Natural killer cell (primary cell): ENCODE data around the gene DYNC2H1. TPM values are rescaled to one million over a fixed set of nuclear protein-coding genes. Genes with fewer than 3 reads are reported as not detected.

Source experiments
- ATAC-seq, 3 donors: fragments of 150-1000 bp in 2 of 3; fragments of 200-7000 bp in 1 of 3; cut with Tn5 transposase; 1 replicate in 1 of 3; 2 replicates in 2 of 3; pipeline ENCODE4 v1.10.0; 2021; ENCODE audit warnings: mild to moderate bottlenecking in 2 of 3, moderate library complexity in 2 of 3
- DNase-seq, 2 donors: peaks; one replicate each; pipeline versions ENCODE4 v3.0.0 to v3.0.0-alpha.2; 2013 to 2021; ENCODE audit warnings: mixed read lengths in 1 of 2
- H3K27ac ChIP-seq: one replicate; pipeline ENCODE4 v1.5.1; 2013; ENCODE audit warnings: mild to moderate bottlenecking, low read length
- H3K27me3 ChIP-seq: one replicate; pipeline ENCODE4 v1.6.1; 2013; ENCODE audit warnings: low read length; ENCODE audit not compliant: control insufficient read depth, insufficient read depth
- H3K36me3 ChIP-seq: one replicate; pipeline ENCODE4 v1.6.1; 2013; ENCODE audit warnings: low read length; ENCODE audit not compliant: control insufficient read depth, insufficient read depth
- H3K4me1 ChIP-seq: one replicate; pipeline ENCODE4 v1.6.1; 2013; ENCODE audit warnings: low read length; ENCODE audit not compliant: control insufficient read depth, insufficient read depth
- H3K4me3 ChIP-seq: one replicate; pipeline ENCODE4 v1.5.1; 2013; ENCODE audit warnings: low read length
- H3K9me3 ChIP-seq: one replicate; pipeline ENCODE4 v1.6.1; 2013; ENCODE audit warnings: low read length; ENCODE audit not compliant: control insufficient read depth, insufficient read depth
- H3K27ac Mint-ChIP-seq, 2 donors: one replicate each; pipeline ENCODE4 v1.8.0; 2022; ENCODE audit warnings: mild to moderate bottlenecking in 2 of 2, mixed read lengths in 2 of 2, moderate library complexity in 1 of 2
- H3K27me3 Mint-ChIP-seq, 2 donors: one replicate each; pipeline ENCODE4 v1.8.0; 2022; ENCODE audit warnings: low read depth in 2 of 2, mixed read lengths in 2 of 2
- H3K36me3 Mint-ChIP-seq: one replicate; pipeline ENCODE4 v1.8.0; 2022; ENCODE audit warnings: mixed read lengths
- H3K4me1 Mint-ChIP-seq, 2 donors: one replicate each; pipeline ENCODE4 v1.8.0; 2022; ENCODE audit warnings: mixed read lengths in 2 of 2
- H3K4me3 Mint-ChIP-seq: one replicate; pipeline ENCODE4 v1.8.0; 2022; ENCODE audit warnings: mild to moderate bottlenecking, moderate library complexity, mixed read lengths
- H3K9me3 Mint-ChIP-seq, 2 donors: one replicate each; pipeline ENCODE4 v1.8.0; 2022; ENCODE audit warnings: mixed read lengths in 2 of 2
- WGBS: methylation state at CpG from one replicate; pipeline ENCODE4 v1.1.7; 2013; ENCODE audit warnings: missing lambda C conversion rate; ENCODE audit not compliant: insufficient coverage; 5-methylcytosine and 5-hydroxymethylcytosine counted together
- intact Hi-C: fragments of 100-400 bp; cut with micrococcal nuclease; formaldehyde crosslinking; loops from one replicate; pipeline ENCODE4 v1.14.2; 2022
- total RNA-seq, 4 donors: library from RNA; stranded (reverse); fragments of 120-200 nt in 1 of 4; gene quantifications; one replicate each; pipeline versions ENCODE4 v1.2.3 to v1.2.4, GENCODE V29; 2013 to 2022
- TF ChIP-seq, protein P1 (sequence below): fragments of 200-600 bp; IDR thresholded peaks from one replicate; pipeline ENCODE4 v1.8.0; 2022; ENCODE audit warnings: antibody characterized with exemption

The DYNC2H1 gene
- total RNA-seq, 3 donors from 2014 or later (not counting 1 experiment from before 2014, with no cell fraction given), result 4.1 to 7.5 (median 4.4) TPM

GRCh38 chr11:103170865-103171264, 61.6 kb downstream of the DYNC2H1 start:
- Histone ChIP-seq H3K36me3 (no peaks in the 10 kb centered on the region), H3K4me1 (no peaks in the 10 kb centered on the region), H3K9me3 (no peaks in the 10 kb centered on the region), H3K27ac (no peak overlapping the region), H3K4me3 (no peak overlapping the region), H3K27me3 (no peaks in the 10 kb centered on the region)
- H3K4me3 Mint-ChIP-seq, result no peak overlapping the region
- TF ChIP-seq, protein P1, sequence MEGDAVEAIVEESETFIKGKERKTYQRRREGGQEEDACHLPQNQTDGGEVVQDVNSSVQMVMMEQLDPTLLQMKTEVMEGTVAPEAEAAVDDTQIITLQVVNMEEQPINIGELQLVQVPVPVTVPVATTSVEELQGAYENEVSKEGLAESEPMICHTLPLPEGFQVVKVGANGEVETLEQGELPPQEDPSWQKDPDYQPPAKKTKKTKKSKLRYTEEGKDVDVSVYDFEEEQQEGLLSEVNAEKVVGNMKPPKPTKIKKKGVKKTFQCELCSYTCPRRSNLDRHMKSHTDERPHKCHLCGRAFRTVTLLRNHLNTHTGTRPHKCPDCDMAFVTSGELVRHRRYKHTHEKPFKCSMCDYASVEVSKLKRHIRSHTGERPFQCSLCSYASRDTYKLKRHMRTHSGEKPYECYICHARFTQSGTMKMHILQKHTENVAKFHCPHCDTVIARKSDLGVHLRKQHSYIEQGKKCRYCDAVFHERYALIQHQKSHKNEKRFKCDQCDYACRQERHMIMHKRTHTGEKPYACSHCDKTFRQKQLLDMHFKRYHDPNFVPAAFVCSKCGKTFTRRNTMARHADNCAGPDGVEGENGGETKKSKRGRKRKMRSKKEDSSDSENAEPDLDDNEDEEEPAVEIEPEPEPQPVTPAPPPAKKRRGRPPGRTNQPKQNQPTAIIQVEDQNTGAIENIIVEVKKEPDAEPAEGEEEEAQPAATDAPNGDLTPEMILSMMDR, result no peak
- intact Hi-C loops, result no loop called here
- ATAC-seq, result no peak
- H3K27ac Mint-ChIP-seq, result no peak overlapping the region
- H3K36me3 Mint-ChIP-seq, result no peaks in the 10 kb centered on the region
- DNase-seq, result no peak
- H3K4me1 Mint-ChIP-seq, result no peaks in the 10 kb centered on the region
- H3K9me3 Mint-ChIP-seq, result no peaks in the 10 kb centered on the region
- WGBS, result 74% methylated on average over 3 of the region's 4 CpGs
- no peaks in the 10 kb centered on the region for H3K27me3 Mint-ChIP-seq

DNA sequence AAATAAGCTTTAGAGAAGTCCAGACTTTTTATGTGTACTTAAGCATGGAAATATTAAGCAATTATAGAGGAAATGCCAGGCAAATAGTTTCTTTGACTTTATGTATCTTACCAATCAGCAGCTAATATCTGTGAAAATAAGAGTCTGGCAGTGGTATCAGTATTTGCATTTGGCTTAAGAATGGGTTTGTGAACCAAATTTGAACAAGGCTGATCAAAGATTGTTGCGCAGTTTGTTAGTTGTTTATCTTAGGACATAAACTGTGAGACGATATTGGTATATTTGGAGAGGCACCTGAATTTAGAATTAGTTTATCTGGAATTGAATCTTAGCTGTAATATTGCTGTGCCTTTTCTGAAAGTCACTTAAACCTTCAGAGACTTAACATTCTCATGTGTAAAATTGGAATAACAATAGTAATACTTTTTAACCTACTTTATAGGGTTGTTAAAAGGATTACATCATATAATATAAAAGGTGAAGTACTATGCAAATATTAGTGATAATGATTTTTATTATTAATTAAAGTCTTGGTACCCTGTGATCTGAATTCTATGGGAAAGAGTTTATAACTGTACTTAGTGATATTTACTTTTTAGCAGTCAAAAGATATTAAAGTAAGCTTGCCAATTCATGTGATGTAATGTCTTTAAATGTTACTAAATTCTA, 66.4 kb downstream of the DYNC2H1 start:
- Histone ChIP-seq H3K4me1 (no peaks in the 10 kb centered on the region), H3K4me3 (no peak overlapping the region), H3K36me3 (no peaks in the 10 kb centered on the region), H3K27me3 (no peaks in the 10 kb centered on the region), H3K9me3 (no peaks in the 10 kb centered on the region), H3K27ac (no peak overlapping the region)
- Mint-ChIP-seq H3K4me3 (no peak overlapping the region), H3K27me3 (no peaks in the 10 kb centered on the region), H3K4me1 (no peaks in the 10 kb centered on the region), H3K27ac (no peak overlapping the region), H3K9me3 (no peaks in the 10 kb centered on the region), H3K36me3 (no peaks in the 10 kb centered on the region)
- no peak for ATAC-seq
- intact Hi-C loops, result no loop called here
- 100% methylated on average over 2 of the region's 2 CpGs for WGBS
- DNase-seq, result no peak
- TF ChIP-seq, protein P1, result no peak

GRCh38 chr11:103183981-103184611, 74.9 kb downstream of the DYNC2H1 start:
- no peak overlapping the region for H3K4me3 ChIP-seq
- Mint-ChIP-seq H3K27me3 (no peaks in the 10 kb centered on the region), H3K4me1 (peaks cover 16% of the 10 kb centered on the region in 2 donors), H3K36me3 (no peaks in the 10 kb centered on the region), H3K9me3 (no peaks in the 10 kb centered on the region), H3K4me3 (peak overlapping the region; percentile 15), H3K27ac (peak overlapping the region; percentile 14 to 25)
- H3K9me3 ChIP-seq, result no peaks in the 10 kb centered on the region
- TF ChIP-seq, protein P1, result no peak
- intact Hi-C loops, result no loop called here
- no peaks in the 10 kb centered on the region for H3K36me3 ChIP-seq
- H3K27ac ChIP-seq, result no peak overlapping the region
- ATAC-seq (peak; percentile 40 to 58 (median 49)), DNase-seq (peak in 1 of 2 donors; percentile 2)
- WGBS, result 30% methylated on average over 3 of the region's 3 CpGs
- no peaks in the 10 kb centered on the region for H3K4me1 ChIP-seq
- no peaks in the 10 kb centered on the region for H3K27me3 ChIP-seq
